Panc1 (cell line): ENCODE results near the gene CDK5R1.

Experiments
- POLR2AphosphoS5 ChIP-seq: IDR thresholded peaks from 2 replicates; pipeline ENCODE4 v1.6.1; 2012; ENCODE audit warnings: mild to moderate bottlenecking, low read depth, low read length, moderate library complexity
- TF ChIP-seq, protein P1 (sequence below), 2 experiments: IDR thresholded peaks; 2 replicates each; pipeline ENCODE4 v1.6.1; 2011 to 2012; ENCODE audit warnings: low read depth in 2 of 2, control low read depth in 1 of 2, low read length in 1 of 2, mild to moderate bottlenecking in 1 of 2, moderate library complexity in 1 of 2; ENCODE audit not compliant: insufficient read depth in 1 of 2

DNA sequence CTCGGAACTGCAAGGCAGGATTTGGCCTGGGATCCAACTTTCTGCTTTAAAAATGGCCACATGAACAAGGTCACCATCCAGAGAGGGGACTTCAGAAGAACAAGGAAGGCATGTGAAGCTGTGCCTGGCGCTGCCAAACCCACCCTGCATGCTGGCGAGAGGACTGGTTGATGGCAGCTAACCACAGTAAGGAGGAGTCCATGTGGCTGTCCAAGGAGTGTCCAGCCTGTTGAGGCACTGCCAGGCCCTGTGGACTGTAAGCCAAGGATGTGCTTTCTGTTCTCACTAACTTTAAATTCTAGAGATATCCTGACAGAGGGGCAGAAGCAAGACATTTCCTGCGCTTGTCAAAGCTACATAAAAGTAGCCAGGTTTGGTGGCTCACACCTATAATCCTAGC lies 40.4 kb downstream of the CDK5R1 start:
- TF ChIP-seq, protein P1, sequence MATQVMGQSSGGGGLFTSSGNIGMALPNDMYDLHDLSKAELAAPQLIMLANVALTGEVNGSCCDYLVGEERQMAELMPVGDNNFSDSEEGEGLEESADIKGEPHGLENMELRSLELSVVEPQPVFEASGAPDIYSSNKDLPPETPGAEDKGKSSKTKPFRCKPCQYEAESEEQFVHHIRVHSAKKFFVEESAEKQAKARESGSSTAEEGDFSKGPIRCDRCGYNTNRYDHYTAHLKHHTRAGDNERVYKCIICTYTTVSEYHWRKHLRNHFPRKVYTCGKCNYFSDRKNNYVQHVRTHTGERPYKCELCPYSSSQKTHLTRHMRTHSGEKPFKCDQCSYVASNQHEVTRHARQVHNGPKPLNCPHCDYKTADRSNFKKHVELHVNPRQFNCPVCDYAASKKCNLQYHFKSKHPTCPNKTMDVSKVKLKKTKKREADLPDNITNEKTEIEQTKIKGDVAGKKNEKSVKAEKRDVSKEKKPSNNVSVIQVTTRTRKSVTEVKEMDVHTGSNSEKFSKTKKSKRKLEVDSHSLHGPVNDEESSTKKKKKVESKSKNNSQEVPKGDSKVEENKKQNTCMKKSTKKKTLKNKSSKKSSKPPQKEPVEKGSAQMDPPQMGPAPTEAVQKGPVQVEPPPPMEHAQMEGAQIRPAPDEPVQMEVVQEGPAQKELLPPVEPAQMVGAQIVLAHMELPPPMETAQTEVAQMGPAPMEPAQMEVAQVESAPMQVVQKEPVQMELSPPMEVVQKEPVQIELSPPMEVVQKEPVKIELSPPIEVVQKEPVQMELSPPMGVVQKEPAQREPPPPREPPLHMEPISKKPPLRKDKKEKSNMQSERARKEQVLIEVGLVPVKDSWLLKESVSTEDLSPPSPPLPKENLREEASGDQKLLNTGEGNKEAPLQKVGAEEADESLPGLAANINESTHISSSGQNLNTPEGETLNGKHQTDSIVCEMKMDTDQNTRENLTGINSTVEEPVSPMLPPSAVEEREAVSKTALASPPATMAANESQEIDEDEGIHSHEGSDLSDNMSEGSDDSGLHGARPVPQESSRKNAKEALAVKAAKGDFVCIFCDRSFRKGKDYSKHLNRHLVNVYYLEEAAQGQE (IDR thresholded peaks at IDR 0.05; ENCODE audit: insufficient read depth in 1 of 2, low read depth in 2 of 2, low read length in 1 of 2): no peak
- TF ChIP-seq POLR2AphosphoS5: no peak
